Measurements from ENCODE around the gene DONSON.

Gene DONSON

GRCh38 chr21:33561373-33561772, 27.1 kb downstream of the DONSON start:
- no peak for DNase-seq

GRCh38 chr21:33560965-33561364, 27.5 kb downstream of the DONSON start:
- DNase-seq: no peak

- no peak for DNase-seq
These were observed 28.7 kb downstream of the DONSON start for GRCh38 chr21:33559813-33560212.

GRCh38 chr21:33558777-33559421, 29.6 kb downstream of the DONSON start:
- DNase-seq: no peak

- no peak for DNase-seq
These were observed 31.0 kb downstream of the DONSON start for GRCh38 chr21:33557447-33557846.

DNA sequence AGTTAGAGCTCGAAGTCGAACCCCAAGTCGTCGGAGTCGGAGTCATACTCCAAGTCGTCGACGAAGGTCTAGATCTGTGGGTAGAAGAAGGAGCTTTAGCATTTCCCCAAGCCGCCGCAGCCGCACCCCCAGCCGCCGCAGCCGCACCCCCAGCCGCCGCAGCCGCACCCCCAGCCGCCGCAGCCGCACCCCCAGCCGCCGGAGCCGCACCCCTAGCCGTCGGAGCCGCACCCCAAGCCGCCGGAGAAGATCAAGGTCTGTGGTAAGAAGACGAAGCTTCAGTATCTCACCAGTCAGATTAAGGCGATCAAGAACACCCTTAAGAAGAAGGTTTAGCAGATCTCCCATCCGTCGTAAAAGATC, 33.5 kb downstream of the DONSON start:
- no peak for DNase-seq

DNA sequence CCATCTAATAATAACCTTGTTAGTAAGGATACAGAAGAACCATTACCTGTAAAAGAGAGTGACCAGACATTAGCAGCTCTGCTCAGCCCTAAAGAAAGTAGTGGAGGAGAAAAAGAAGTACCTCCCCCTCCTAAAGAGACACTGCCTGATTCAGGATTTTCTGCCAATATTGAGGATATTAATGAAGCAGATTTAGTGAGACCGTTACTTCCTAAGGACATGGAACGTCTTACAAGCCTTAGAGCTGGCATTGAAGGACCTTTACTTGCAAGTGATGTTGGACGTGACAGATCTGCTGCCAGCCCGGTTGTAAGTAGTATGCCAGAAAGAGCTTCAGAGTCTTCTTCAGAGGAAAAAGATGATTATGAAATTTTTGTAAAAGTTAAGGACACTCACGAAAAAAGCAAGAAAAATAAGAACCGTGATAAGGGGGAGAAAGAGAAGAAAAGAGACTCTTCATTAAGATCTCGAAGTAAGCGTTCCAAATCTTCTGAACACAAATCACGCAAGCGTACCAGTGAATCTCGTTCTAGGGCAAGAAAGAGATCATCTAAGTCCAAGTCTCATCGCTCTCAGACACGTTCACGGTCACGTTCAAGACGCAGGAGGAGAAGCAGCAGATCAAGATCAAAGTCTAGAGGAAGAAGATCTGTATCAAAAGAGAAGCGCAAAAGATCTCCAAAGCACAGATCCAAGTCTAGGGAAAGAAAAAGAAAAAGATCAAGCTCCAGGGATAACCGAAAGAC, 34.1 kb downstream of the DONSON start:
- no peak for DNase-seq

DNA sequence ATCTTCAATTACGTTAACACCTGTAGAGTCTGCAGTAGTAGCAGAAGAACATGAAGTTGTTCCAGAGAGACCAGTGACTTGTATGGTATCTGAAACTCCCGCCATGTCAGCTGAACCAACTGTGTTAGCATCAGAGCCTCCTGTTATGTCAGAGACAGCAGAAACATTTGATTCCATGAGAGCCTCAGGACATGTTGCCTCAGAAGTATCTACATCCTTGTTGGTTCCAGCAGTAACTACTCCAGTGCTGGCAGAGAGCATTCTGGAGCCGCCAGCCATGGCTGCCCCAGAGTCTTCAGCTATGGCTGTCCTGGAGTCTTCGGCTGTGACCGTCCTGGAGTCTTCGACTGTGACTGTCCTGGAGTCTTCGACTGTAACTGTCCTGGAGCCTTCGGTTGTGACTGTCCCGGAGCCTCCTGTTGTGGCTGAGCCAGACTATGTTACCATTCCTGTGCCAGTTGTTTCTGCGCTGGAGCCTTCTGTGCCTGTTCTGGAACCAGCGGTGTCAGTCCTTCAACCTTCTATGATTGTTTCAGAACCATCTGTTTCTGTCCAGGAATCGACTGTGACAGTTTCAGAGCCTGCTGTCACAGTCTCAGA, 35.4 kb downstream of the DONSON start:
- no peak for DNase-seq

GRCh38 chr21:33552093-33552998, 36.1 kb downstream of the DONSON start:
- DNase-seq: no peak

- DNase-seq: no peak
These were observed 36.8 kb downstream of the DONSON start for GRCh38 chr21:33551664-33552063.

- no peak for DNase-seq
These were observed 37.5 kb downstream of the DONSON start for GRCh38 chr21:33550772-33551660.

DNA sequence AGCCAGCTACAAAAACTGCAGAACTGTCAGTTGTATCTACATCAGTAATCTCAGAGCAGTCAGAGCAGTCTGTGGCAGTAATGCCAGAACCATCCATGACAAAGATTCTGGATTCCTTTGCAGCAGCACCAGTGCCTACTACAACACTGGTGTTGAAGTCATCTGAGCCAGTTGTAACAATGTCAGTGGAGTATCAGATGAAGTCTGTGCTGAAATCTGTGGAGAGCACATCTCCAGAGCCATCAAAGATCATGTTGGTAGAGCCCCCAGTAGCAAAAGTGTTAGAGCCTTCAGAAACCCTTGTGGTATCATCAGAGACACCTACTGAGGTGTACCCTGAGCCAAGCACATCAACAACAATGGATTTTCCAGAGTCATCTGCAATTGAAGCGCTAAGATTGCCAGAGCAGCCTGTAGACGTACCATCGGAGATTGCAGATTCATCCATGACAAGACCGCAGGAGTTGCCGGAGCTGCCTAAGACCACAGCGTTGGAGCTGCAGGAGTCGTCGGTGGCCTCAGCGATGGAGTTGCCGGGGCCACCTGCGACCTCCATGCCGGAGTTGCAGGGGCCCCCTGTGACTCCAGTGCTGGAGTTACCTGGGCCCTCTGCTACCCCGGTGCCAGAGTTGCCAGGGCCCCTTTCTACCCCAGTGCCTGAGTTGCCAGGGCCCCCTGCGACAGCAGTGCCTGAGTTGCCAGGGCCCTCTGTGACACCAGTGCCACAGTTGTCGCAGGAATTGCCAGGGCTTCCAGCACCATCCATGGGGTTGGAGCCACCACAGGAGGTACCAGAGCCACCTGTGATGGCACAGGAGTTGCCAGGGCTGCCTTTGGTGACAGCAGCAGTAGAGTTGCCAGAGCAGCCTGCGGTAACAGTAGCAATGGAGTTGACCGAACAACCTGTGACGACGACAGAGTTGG, 38.4 kb downstream of the DONSON start:
- DNase-seq: no peak

DNA sequence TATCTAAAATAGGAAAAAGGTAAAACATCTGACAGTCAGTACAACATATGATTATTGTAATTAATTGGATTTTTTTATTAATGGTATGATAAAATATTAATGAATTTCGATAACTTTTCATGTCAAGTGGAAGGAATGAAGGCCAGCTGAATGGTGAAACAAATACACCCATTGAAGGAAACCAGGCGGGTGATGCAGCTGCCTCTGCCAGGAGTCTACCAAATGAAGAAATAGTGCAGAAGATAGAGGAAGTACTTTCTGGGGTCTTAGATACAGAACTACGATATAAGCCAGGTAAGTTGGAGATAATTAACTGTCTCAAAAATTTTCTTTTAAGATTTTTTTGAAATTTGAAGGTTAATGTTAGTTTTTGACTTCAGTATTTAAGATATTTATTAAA, 42.4 kb downstream of the DONSON start:
- DNase-seq: no peak

DNA sequence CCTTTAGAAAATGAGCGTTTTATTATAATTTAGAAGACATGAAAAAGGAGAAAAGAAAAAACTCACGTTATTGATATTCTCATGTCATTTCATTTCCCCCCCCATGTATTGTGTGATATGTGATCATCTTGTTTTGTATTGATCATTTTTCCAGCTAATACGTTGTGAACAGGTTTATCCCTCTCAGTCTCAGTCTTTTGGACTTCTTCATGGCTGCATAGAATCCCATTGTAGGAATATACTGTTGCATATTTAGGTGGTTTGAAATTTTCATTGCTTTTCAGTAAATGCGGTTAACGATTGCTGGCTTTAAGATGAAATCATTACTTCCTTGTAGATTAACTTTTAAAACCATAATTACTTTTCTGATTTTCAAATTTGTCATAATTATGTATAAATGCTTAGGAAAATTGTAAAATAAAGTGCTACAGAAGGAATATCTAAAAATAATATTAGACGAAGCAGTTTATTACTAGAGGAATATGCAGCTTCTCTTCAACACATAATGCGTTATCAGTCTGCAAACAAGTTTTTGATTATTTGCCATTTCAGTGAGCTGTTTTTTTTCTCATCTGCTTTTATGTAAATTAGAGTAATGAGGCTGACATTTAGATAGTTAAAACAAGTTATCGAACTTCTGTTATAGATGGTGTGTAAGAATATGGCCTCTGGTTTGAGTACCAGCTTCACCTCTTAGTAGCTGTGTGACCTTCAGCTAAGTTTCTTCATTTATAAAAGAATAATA, 43.9 kb downstream of the DONSON start:
- DNase-seq: no peak

- DNase-seq: peak; percentile 85
These were observed 44.9 kb downstream of the DONSON start for GRCh38 chr21:33543505-33544129.

DNA sequence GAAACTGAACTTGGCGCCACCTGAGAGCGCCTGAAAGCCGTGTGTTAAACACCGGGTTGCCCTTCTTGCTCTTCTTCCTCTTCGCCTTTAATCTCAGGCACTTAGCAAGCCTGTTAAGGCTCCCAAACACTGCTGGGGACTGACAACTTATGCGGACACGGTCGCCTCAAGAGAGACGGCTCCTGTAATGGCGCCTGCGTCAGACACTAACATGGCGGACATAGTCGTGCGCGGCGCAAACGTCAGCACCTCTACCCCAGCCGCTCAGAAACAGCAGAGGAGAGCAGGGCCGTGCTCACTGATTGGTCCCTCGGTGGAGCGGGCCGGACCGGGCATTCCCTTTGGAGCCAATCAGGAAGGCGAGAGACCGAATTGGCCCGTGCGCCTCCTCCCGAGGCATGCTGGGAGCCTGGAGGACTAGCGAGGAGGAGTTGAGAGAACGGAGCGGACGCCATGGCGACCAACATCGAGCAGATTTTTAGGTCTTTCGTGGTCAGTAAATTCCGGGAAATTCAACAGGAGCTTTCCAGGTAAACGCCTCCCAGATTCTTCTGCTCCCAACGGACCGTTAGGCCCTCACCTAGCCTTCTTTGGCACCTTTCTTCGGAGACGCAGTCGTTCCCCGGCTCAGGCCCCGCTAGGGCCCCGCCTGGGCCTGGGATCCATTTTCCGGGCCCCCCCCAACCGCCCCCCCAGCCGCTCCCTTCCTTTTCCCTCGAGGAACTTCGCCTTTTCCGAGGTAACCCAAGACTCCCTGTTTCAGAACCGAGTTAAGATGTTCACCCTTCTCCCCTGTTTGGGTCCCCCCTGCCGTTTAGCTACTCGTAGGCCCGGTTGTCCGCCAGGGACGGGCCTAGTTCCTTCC, 45.6 kb downstream of the DONSON start, which contains the start of gene SON:
Gene SON, plus strand, starts transcription at position 399 of the 865 bp plus-strand sequence. Its CDS starts 55 bp downstream, at position 454.
- DNase-seq: peak; percentile 93

GRCh38 chr21:33541756-33542639, 46.5 kb downstream of the DONSON start, which contains the start of gene GART:
Gene GART, minus strand, starts transcription at chr21:33542117. Its CDS starts 2,802 bp downstream, at chr21:33539315.
- DNase-seq: peak; percentile 85
